Mesenchymal stem cell (in vitro differentiated cells and primary cell): ENCODE data around the gene GRK1.

Source experiments
- DNase-seq: peaks from one replicate; pipeline ENCODE4 v3.0.0-alpha.2; 2013
- H2AFZ ChIP-seq: one replicate; pipeline ENCODE4 v1.6.1; 2013; ENCODE audit warnings: low read depth, mild to moderate bottlenecking, control low read depth, inconsistent platforms, low read length, moderate library complexity
- H2AK5ac ChIP-seq: 2 replicates; pipeline ENCODE4 v1.6.1; 2013; ENCODE audit warnings: low read length, moderate library complexity, mild to moderate bottlenecking, inconsistent platforms; ENCODE audit not compliant: severe bottlenecking
- H2BK120ac ChIP-seq: one replicate; pipeline ENCODE4 v1.6.1; 2013; ENCODE audit warnings: low read depth, mild to moderate bottlenecking, inconsistent platforms, low read length, moderate library complexity
- H2BK12ac ChIP-seq, 2 experiments: one replicate each; pipeline ENCODE4 v1.6.1; 2013; ENCODE audit warnings: inconsistent platforms in 2 of 2, low read length in 2 of 2, mild to moderate bottlenecking in 2 of 2, moderate library complexity in 2 of 2, control low read depth in 1 of 2
- H2BK15ac ChIP-seq: one replicate; pipeline ENCODE4 v1.6.1; 2013; ENCODE audit warnings: mild to moderate bottlenecking, low read depth, inconsistent platforms; ENCODE audit not compliant: poor library complexity, severe bottlenecking
- H2BK5ac ChIP-seq: 2 replicates; pipeline ENCODE4 v1.6.1; 2013; ENCODE audit warnings: low read depth, mild to moderate bottlenecking, low read length, control low read depth, inconsistent platforms; ENCODE audit not compliant: poor library complexity, severe bottlenecking
- H3K14ac ChIP-seq, 2 experiments: one replicate each; pipeline ENCODE4 v1.6.1; 2013; ENCODE audit warnings: inconsistent platforms in 2 of 2, low read length in 2 of 2, control low read depth in 1 of 2, mild to moderate bottlenecking in 1 of 2, moderate library complexity in 1 of 2
- H3K18ac ChIP-seq, 2 experiments: one replicate each; pipeline ENCODE4 v1.6.1; 2013; ENCODE audit warnings: inconsistent platforms in 2 of 2, low read length in 2 of 2, control low read depth in 1 of 2, low read depth in 1 of 2, mild to moderate bottlenecking in 1 of 2
- H3K23ac ChIP-seq, 2 experiments: one replicate each; pipeline ENCODE4 v1.6.1; 2013; ENCODE audit warnings: inconsistent platforms in 2 of 2, low read length in 2 of 2, mild to moderate bottlenecking in 2 of 2, moderate library complexity in 2 of 2, control low read depth in 1 of 2
- H3K27ac ChIP-seq: 2 replicates; pipeline ENCODE4 v1.5.1; 2013; ENCODE audit warnings: mild to moderate bottlenecking, moderate library complexity, low read length, control low read depth, inconsistent platforms; ENCODE audit not compliant: poor library complexity, severe bottlenecking
- H3K27me3 ChIP-seq, 2 experiments: 2 replicates each; pipeline versions ENCODE4 v1.6.1 to v1.7.0; 2013; ENCODE audit warnings: low read length in 2 of 2, mild to moderate bottlenecking in 2 of 2, moderate library complexity in 2 of 2, control low read depth in 1 of 2, inconsistent platforms in 1 of 2; ENCODE audit not compliant: control insufficient read depth in 1 of 2, insufficient read depth in 1 of 2
- H3K36me3 ChIP-seq, 2 experiments: 2 replicates each; pipeline versions ENCODE4 v1.6.1 to v1.7.0; 2013; ENCODE audit warnings: low read length in 2 of 2, control low read depth in 1 of 2, inconsistent platforms in 1 of 2, low read depth in 1 of 2, mild to moderate bottlenecking in 1 of 2; ENCODE audit not compliant: insufficient read depth in 2 of 2, control insufficient read depth in 1 of 2
- H3K4ac ChIP-seq, 2 experiments: one replicate each; pipeline ENCODE4 v1.6.1; 2013; ENCODE audit warnings: inconsistent platforms in 2 of 2, low read length in 2 of 2, mild to moderate bottlenecking in 2 of 2, moderate library complexity in 2 of 2, control low read depth in 1 of 2, low read depth in 1 of 2
- H3K4me1 ChIP-seq: 2 replicates; pipeline ENCODE4 v1.6.1; 2013; ENCODE audit warnings: low read depth, low read length, control low read depth; ENCODE audit not compliant: control insufficient read depth, insufficient read depth
- H3K4me2 ChIP-seq: 2 replicates; pipeline ENCODE4 v1.6.1; 2013; ENCODE audit warnings: low read length, mild to moderate bottlenecking, inconsistent platforms; ENCODE audit not compliant: poor library complexity, severe bottlenecking
- H3K4me3 ChIP-seq, 2 experiments: 2 replicates each; pipeline versions ENCODE4 v1.5.1 to v1.7.0; 2013; ENCODE audit warnings: low read length in 2 of 2, mild to moderate bottlenecking in 2 of 2, control low read depth in 1 of 2, low read depth in 1 of 2; ENCODE audit not compliant: insufficient read depth in 1 of 2
- H3K79me1 ChIP-seq: replicated peaks from 2 replicates; pipeline ENCODE4 v1.6.1; 2013; ENCODE audit warnings: mild to moderate bottlenecking, control low read depth, low read length, inconsistent platforms; ENCODE audit not compliant: poor library complexity, severe bottlenecking
- H3K9ac ChIP-seq: 2 replicates; pipeline ENCODE4 v1.7.0; 2013; ENCODE audit warnings: mild to moderate bottlenecking, low read length, moderate library complexity
- H3K9me3 ChIP-seq: 2 replicates; pipeline ENCODE4 v1.7.0; 2013; ENCODE audit warnings: mild to moderate bottlenecking, low read length; ENCODE audit not compliant: control insufficient read depth
- H4K8ac ChIP-seq: one replicate; pipeline ENCODE4 v1.6.1; 2013; ENCODE audit warnings: inconsistent platforms, mild to moderate bottlenecking, low read length, moderate library complexity
- H4K91ac ChIP-seq: one replicate; pipeline ENCODE4 v1.6.1; 2013; ENCODE audit warnings: mild to moderate bottlenecking, low read length, inconsistent platforms
- WGBS: methylation state at CpG from one replicate; pipeline ENCODE4 v1.1.7; 2013; ENCODE audit warnings: mixed read lengths; 5-methylcytosine and 5-hydroxymethylcytosine counted together

The GRK1 gene

DNA sequence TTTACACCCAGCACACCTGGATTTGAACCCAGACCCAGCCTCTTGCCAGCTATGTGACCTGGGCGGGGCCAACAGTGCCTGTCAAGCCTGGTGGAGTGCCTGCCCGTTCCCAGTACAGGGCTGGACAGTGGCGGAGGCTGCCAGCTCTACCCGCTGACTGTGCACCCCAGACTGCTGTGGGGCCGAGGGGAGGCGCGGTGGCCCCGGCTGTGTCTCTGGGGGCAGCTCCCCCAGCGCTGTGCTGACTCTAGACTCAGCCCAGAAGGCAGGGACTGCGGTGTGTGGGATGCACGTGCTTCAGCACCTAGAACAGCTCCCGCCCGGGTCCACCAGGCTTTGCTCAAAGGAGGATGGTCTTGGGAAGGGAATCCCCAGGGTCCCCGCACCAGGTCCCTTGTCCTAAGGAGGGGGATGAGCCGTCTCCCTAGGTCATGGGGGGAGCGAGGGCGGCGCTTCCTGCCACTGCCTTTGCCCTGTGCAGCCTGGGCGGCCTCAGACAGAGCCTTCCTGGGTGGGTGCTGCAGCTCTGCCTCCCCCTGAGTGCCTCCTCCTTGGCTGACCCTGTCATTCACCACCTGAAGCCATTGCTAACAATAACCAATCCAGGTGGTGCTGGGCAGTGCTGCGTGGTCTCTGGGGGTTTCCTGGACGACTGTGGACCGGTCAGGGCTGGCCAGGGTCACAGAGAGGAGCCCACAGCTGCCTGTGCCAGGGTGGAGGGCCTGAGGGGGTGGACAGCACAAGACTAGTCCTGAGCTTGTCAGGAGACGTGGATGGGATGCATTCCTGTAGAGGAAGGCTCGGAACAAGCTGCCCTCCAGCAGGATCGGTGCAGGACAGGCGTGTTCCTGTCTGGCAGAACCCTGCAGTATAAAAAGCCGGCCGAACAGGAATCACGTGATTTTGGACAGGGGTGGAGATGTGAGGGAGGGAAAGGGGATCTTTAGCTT lies 110.6 kb downstream of the GRK1 start:
- H3K79me1 ChIP-seq, result no peaks in the 10 kb centered on the region
- H3K4me3 ChIP-seq, result no peak overlapping the region
- H3K27ac ChIP-seq, result no peak overlapping the region
- no peak overlapping the region for H3K4me2 ChIP-seq
- H3K9ac ChIP-seq, result no peak overlapping the region
- H3K4me1 ChIP-seq, result peaks cover 9% of the 10 kb centered on the region
- H3K4ac ChIP-seq, result no peak overlapping the region
- H2BK12ac ChIP-seq, result no peak overlapping the region
- H4K8ac ChIP-seq, result no peak overlapping the region
- H2BK120ac ChIP-seq, result no peak overlapping the region
- 38% methylated on average over 28 of the region's 29 CpGs for WGBS
- H4K91ac ChIP-seq, result no peak overlapping the region
- no peak overlapping the region for H3K18ac ChIP-seq
- H3K14ac ChIP-seq, result no peak overlapping the region
- H2AK5ac ChIP-seq, result no peak overlapping the region
- no peak overlapping the region for H2AFZ ChIP-seq
- H3K36me3 ChIP-seq, result no peaks in the 10 kb centered on the region
- peaks cover 21 to 28% of the 10 kb centered on the region in 2 experiments for H3K27me3 ChIP-seq
- no peaks in the 10 kb centered on the region for H3K9me3 ChIP-seq
- peak; percentile 38 for DNase-seq
- H2BK5ac ChIP-seq, result no peak overlapping the region
- H3K23ac ChIP-seq, result no peak overlapping the region
- no peak overlapping the region for H2BK15ac ChIP-seq

DNA sequence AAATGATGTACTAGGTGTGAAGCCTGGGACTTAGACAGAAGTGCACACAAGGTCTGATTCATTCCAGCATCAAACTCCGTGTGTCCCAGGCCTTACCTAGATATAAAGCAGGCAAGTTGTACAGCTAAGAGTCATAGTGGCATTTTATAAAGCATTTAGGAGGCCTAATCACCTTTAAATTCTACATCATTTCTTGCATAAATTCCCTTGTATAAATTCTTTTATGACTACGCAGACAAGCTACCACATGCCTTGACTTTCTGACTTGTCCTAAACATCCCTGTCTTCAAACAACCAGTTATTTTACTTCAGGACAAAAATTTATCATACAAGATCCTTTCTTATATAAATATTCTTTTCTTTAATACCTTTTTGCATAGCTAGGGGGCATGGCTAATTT lies 114.6 kb downstream of the GRK1 start:
- no peak overlapping the region for H2BK15ac ChIP-seq
- H3K27me3 ChIP-seq, result peaks cover 19 to 23% of the 10 kb centered on the region in 2 experiments
- H3K4ac ChIP-seq, result no peak overlapping the region
- H3K9me3 ChIP-seq, result no peaks in the 10 kb centered on the region
- H3K18ac ChIP-seq, result no peak overlapping the region
- H2AFZ ChIP-seq, result no peak overlapping the region
- H2BK120ac ChIP-seq, result no peak overlapping the region
- H4K91ac ChIP-seq, result no peak overlapping the region
- WGBS, result 75% methylated on average over 2 of the region's 2 CpGs
- H3K14ac ChIP-seq, result no peak overlapping the region
- no peak overlapping the region for H4K8ac ChIP-seq
- H3K9ac ChIP-seq, result no peak overlapping the region
- DNase-seq, result no peak
- H2AK5ac ChIP-seq, result no peak overlapping the region
- H2BK5ac ChIP-seq, result no peak overlapping the region
- no peaks in the 10 kb centered on the region for H3K79me1 ChIP-seq
- no peak overlapping the region for H3K23ac ChIP-seq
- H2BK12ac ChIP-seq, result no peak overlapping the region
- H3K4me2 ChIP-seq, result no peak overlapping the region
- H3K4me1 ChIP-seq, result peaks cover 10% of the 10 kb centered on the region
- no peak overlapping the region for H3K4me3 ChIP-seq
- no peak overlapping the region for H3K27ac ChIP-seq
- H3K36me3 ChIP-seq, result peaks cover 0 to 6% of the 10 kb centered on the region in 2 experiments

DNA sequence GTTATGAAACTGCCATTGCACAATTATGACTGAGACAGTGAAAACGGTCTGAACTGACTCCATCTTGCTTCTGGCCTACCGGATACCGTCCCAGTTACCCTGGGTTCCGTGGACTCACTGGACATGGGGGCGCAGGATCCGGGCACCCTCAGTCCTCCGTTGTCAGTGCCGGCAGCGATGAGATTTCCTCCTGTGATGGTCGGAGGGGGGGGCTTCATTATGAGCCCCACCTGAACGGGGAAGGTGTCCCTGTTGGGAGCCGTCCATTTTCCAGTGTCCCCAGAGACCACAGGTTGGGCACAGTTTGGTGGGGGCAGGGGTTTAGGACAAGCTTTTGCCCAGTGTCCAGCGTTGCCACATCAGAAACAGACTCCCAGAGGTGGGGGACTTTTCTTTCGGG lies 115.5 kb downstream of the GRK1 start:
- peaks cover 0 to 6% of the 10 kb centered on the region in 2 experiments for H3K36me3 ChIP-seq
- 78% methylated on average over 14 of the region's 14 CpGs for WGBS
- DNase-seq, result no peak

DNA sequence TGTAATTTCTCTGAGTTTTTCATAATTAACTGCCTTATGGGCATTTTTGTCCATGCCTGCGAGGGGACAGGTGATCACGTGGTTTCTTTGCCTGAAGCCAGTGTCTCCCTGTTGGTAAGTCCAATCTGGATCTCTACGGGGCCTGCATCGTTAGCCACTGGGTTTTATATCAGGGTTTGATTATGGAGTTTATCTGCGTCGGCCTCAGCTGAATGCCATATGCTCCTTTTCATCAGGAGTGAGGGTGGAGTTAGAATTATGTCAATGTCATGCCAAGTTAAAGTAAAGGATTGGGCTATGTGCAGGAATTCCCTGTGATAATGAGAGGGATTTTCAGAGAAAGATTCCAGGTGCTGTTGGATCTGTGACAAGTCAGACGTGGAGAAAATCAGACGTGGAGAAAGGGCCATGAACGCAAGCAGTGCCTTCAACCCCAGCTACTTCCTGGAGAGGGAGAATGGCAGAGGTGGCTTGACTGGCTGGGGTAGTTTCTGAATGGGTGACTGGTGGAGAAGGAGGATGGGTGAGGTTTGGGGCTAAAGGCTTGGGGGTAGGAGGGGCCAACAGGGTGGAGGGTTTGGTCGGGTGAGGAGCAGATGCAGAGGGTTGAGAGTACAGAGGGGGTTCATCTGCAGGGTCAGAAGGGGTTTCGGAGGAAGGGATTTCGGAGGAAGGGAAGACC lies 116.3 kb downstream of the GRK1 start:
- Histone ChIP-seq H2AFZ (no peak overlapping the region), H3K9me3 (no peaks in the 10 kb centered on the region), H3K27me3 (peaks cover 6 to 8% of the 10 kb centered on the region in 2 experiments), H4K8ac (no peak overlapping the region), H3K79me1 (no peaks in the 10 kb centered on the region), H2BK5ac (no peak overlapping the region), H2BK15ac (no peak overlapping the region), H3K27ac (no peak overlapping the region), H3K4me1 (peaks cover 10% of the 10 kb centered on the region), H2BK120ac (no peak overlapping the region), H3K36me3 (peaks cover 0 to 6% of the 10 kb centered on the region in 2 experiments), H3K9ac (no peak overlapping the region), H4K91ac (no peak overlapping the region), H2BK12ac (no peak overlapping the region), H3K18ac (no peak overlapping the region), H3K4me3 (no peak overlapping the region), H2AK5ac (no peak overlapping the region), H3K14ac (no peak overlapping the region), H3K4me2 (no peak overlapping the region), H3K4ac (no peak overlapping the region), H3K23ac (no peak overlapping the region)
- WGBS, result 88% methylated on average over 12 of the region's 12 CpGs
- DNase-seq, result no peak

More for the DNA sequence above, 115.5 kb downstream of the GRK1 start:
- Histone ChIP-seq H3K4me1 (peaks cover 10% of the 10 kb centered on the region), H3K23ac (no peak overlapping the region), H3K14ac (no peak overlapping the region), H2BK120ac (no peak overlapping the region), H3K4me3 (no peak overlapping the region), H3K4ac (no peak overlapping the region), H2BK15ac (no peak overlapping the region), H3K27me3 (peaks cover 14 to 16% of the 10 kb centered on the region in 2 experiments), H2AK5ac (no peak overlapping the region), H3K9ac (no peak overlapping the region), H4K91ac (no peak overlapping the region), H3K79me1 (no peaks in the 10 kb centered on the region), H2BK12ac (no peak overlapping the region), H2AFZ (no peak overlapping the region), H3K9me3 (no peaks in the 10 kb centered on the region), H2BK5ac (no peak overlapping the region), H3K4me2 (no peak overlapping the region), H4K8ac (no peak overlapping the region), H3K18ac (no peak overlapping the region), H3K27ac (no peak overlapping the region)
